Upper lobe of left lung (tissue), 6 donors: ENCODE measurements around the gene CADM1. TPM values are rescaled to one million over a fixed set of nuclear protein-coding genes. Genes with fewer than 3 reads are reported as not detected.

Source experiments
- ATAC-seq, 2 donors: fragments of 200-7000 bp; cut with Tn5 transposase; one replicate each; pipeline ENCODE4 v1.9.1; 2022; ENCODE audit warnings: mild to moderate bottlenecking in 2 of 2, moderate library complexity in 2 of 2; ENCODE audit not compliant: low FRiP score in 2 of 2
- DNase-seq, 2 donors: peaks; one replicate each; pipeline ENCODE4 v3.0.0-alpha.2; 2019 to 2020
- H3K27ac ChIP-seq, 4 donors: fragments of 200-600 bp; sonication (generic); one replicate each; pipeline ENCODE4 v1.5.1; 2016 to 2019
- H3K27me3 ChIP-seq, 4 donors: fragments of 200-600 bp; sonication (generic); one replicate each; pipeline ENCODE4 v1.5.1; 2017 to 2019
- H3K36me3 ChIP-seq, 4 donors: fragments of 200-600 bp; sonication (generic); one replicate each; pipeline ENCODE4 v1.5.1; 2016 to 2019
- H3K4me1 ChIP-seq, 4 donors: fragments of 200-600 bp; sonication (generic); one replicate each; pipeline ENCODE4 v1.5.1; 2018 to 2019
- H3K4me3 ChIP-seq, 4 donors: fragments of 200-600 bp; sonication (generic); one replicate each; pipeline ENCODE4 v1.5.1; 2017 to 2019; ENCODE audit warnings: mild to moderate bottlenecking in 2 of 4, moderate library complexity in 1 of 4
- H3K9me3 ChIP-seq, 4 donors: fragments of 200-600 bp; sonication (generic); one replicate each; pipeline ENCODE4 v1.5.1; 2018 to 2019
- CTCF ChIP-seq, 6 experiments: fragments of 450-650 bp in 4 of 6; fragments of 200-600 bp in 2 of 6; sonication (generic) in 2 of 6; IDR thresholded peaks; one replicate each; pipeline ENCODE4 v1.5.1; 2016 to 2019; ENCODE audit warnings: antibody characterized with exemption in 6 of 6
- EP300 ChIP-seq, 4 donors: sonication (generic); formaldehyde crosslinking; IDR thresholded peaks; one replicate each; pipeline ENCODE4 v1.5.1; 2017; ENCODE audit warnings: antibody characterized with exemption in 4 of 4, control low read depth in 2 of 4
- POLR2A ChIP-seq, 4 donors: fragments of 450-650 bp; IDR thresholded peaks; one replicate each; pipeline ENCODE4 v1.5.1; 2016 to 2017; ENCODE audit warnings: antibody characterized with exemption in 4 of 4, mild to moderate bottlenecking in 2 of 4
- POLR2AphosphoS5 ChIP-seq, 2 donors: sonication (generic); formaldehyde crosslinking; IDR thresholded peaks; one replicate each; pipeline ENCODE4 v1.5.1; 2017; ENCODE audit warnings: antibody characterized with exemption in 2 of 2
- WGBS, 2 donors: methylation state at CpG; one replicate each; pipeline ENCODE4 v1.1.5; 2017 to 2018; 5-methylcytosine and 5-hydroxymethylcytosine counted together
- total RNA-seq, 6 donors: library from RNA; depleted of rRNA in 4 of 6; stranded (reverse); fragments of >200 nt in 4 of 6; gene quantifications; one replicate each; pipeline versions ENCODE4 v1.1.0 to v1.2.1, GENCODE V29; 2016 to 2021
- donor health status: DM: no; HTN: no; CAD: no; lungs with moderate emphysema.
- donor health status: DM: no; HTN: yes; CAD: no; lungs with severe emphysema.

CADM1 gene
- total RNA-seq, 6 donors from 2014 or later: 69.9 to 212 (median 125) TPM

GRCh38 chr11:115266066-115266639, 238.1 kb downstream of the CADM1 start:
- 77 to 90% methylated on average over 4 to 5 of the region's 5 CpGs for WGBS, 2 donors
- H3K9me3 ChIP-seq: no peaks in the 10 kb centered on the region

GRCh38 chr11:115263799-115264656, 240.2 kb downstream of the CADM1 start:
- WGBS, 2 donors: 65% methylated on average over 5 of the region's 5 CpGs

More at GRCh38 chr11:115266066-115266639, 238.1 kb downstream of the CADM1 start:
- ATAC-seq (no peak), DNase-seq (no peak)
- H3K36me3 ChIP-seq: no peaks in the 10 kb centered on the region
- H3K27ac ChIP-seq: no peak overlapping the region
- peaks cover 0 to 7% (median 2%) of the 10 kb centered on the region in 4 donors for H3K4me1 ChIP-seq
- TF ChIP-seq CTCF (IDR thresholded peaks at IDR 0.05): no peak
- TF ChIP-seq POLR2AphosphoS5 (IDR thresholded peaks at IDR 0.05): no peak
- TF ChIP-seq POLR2A (IDR thresholded peaks at IDR 0.05): no peak
- no peak for TF ChIP-seq EP300 (IDR thresholded peaks at IDR 0.05)
- no peak overlapping the region for H3K4me3 ChIP-seq
- H3K27me3 ChIP-seq: no peaks in the 10 kb centered on the region

GRCh38 chr11:115258216-115258615, 246.0 kb downstream of the CADM1 start:
- Histone ChIP-seq H3K4me3 (no peak overlapping the region), H3K27me3 (no peaks in the 10 kb centered on the region), H3K9me3 (no peaks in the 10 kb centered on the region), H3K36me3 (no peaks in the 10 kb centered on the region), H3K27ac (no peak overlapping the region), H3K4me1 (peaks cover 0 to 3% (median 0%) of the 10 kb centered on the region in 4 donors)
- ATAC-seq: no peak
- no peak for TF ChIP-seq POLR2A (IDR thresholded peaks at IDR 0.05)
- TF ChIP-seq POLR2AphosphoS5 (IDR thresholded peaks at IDR 0.05): no peak
- no peak for TF ChIP-seq CTCF (IDR thresholded peaks at IDR 0.05)
- no peak for TF ChIP-seq EP300 (IDR thresholded peaks at IDR 0.05)
- DNase-seq: no peak
- 94 to 95% methylated on average over 5 of the region's 5 CpGs for WGBS, 2 donors

More at GRCh38 chr11:115263799-115264656, 240.2 kb downstream of the CADM1 start:
- ATAC-seq (no peak), DNase-seq (no peak)
- Histone ChIP-seq H3K36me3 (no peaks in the 10 kb centered on the region), H3K27ac (no peak overlapping the region), H3K27me3 (no peaks in the 10 kb centered on the region), H3K4me1 (peaks cover 0 to 7% (median 2%) of the 10 kb centered on the region in 4 donors), H3K9me3 (no peaks in the 10 kb centered on the region), H3K4me3 (no peak overlapping the region)
- no peak for TF ChIP-seq EP300 (IDR thresholded peaks at IDR 0.05)
- TF ChIP-seq POLR2A (IDR thresholded peaks at IDR 0.05): no peak
- no peak for TF ChIP-seq CTCF (IDR thresholded peaks at IDR 0.05)
- TF ChIP-seq POLR2AphosphoS5 (IDR thresholded peaks at IDR 0.05): no peak

GRCh38 chr11:115257678-115258077, 246.5 kb downstream of the CADM1 start:
- 72 to 83% methylated on average over 4 of the region's 4 CpGs for WGBS, 2 donors

More at GRCh38 chr11:115257678-115258077, 246.5 kb downstream of the CADM1 start:
- Histone ChIP-seq H3K9me3 (no peaks in the 10 kb centered on the region), H3K27ac (no peak overlapping the region), H3K27me3 (no peaks in the 10 kb centered on the region), H3K36me3 (no peaks in the 10 kb centered on the region), H3K4me1 (peaks cover 0 to under 1% (median 0%) of the 10 kb centered on the region in 4 donors), H3K4me3 (no peak overlapping the region)
- ATAC-seq (no peak), DNase-seq (no peak)
- TF ChIP-seq EP300 (IDR thresholded peaks at IDR 0.05) (no peak), CTCF (IDR thresholded peaks at IDR 0.05) (no peak), POLR2A (IDR thresholded peaks at IDR 0.05) (no peak), POLR2AphosphoS5 (IDR thresholded peaks at IDR 0.05) (no peak)
